DMS 273 (cell line): ENCODE data around the gene STAT1.
"Not testable (repeated sequence)": the region's sequence is repeated elsewhere in the genome, so short reads cannot be mapped to it uniquely, and the experiment has no call there.

Source experiments
- DNase-seq: peaks from one replicate; lab custom pipeline; 2025; ENCODE audit not compliant: unreplicated experiment; lab: John Stamatoyannopoulos, UW

STAT1 gene

DNA sequence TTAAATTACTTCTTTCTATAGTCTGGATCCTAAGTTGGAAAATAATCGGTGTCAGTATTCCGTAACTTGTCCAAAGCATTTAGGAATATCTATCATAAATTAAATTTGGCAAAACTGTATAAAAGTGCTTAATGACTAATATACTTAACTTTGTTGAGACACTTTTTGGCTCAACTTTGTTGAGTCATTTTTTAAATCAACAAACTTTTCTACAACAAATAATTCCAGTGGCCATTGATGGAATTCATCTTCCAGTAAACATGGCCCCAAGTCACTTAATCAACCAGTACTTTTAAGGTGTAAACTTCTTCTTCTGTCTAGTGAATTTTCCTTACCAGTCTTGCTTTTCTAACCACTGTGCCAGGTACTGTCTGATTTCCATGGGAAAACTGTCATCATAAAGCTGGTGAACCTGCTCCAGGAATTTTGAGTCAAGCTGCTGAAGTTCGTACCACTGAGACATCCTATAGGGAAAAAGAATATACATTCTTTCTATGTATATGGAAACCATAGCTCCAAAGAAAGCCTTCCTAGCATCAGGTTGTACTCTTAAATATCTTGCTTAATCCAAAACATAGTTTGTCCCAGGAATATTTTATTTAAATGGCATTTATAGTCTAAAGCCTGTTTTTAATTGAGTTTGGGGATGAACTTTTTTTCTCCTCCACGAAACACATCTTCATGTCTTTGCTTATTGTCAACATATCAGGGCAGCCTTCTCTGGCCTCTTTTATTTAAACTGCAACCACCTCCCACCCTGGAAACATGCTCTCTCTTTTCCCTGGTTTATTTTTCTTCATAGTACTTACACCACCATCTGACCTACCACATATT, 4.2 kb downstream of the STAT1 start:
- no peak for DNase-seq

DNA sequence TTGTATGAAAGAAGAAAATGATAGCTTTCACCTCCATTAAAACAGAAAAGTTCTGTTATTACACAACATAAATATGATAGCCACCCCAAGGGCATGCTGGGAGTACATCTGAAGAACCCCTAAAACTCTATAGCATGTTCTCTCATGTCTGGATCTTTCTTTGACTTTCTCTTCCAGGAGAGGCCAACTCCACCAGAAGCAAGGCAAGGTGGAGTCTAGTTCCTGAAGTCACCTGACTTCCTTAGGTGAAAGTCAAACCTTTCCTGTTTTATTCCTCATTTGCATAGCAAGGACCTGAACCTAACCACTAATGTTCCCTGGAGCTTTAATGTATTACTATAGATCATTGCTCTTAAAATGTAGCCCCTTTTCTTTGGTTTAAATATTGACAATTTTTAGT, 5.7 kb downstream of the STAT1 start:
- DNase-seq: no peak

DNA sequence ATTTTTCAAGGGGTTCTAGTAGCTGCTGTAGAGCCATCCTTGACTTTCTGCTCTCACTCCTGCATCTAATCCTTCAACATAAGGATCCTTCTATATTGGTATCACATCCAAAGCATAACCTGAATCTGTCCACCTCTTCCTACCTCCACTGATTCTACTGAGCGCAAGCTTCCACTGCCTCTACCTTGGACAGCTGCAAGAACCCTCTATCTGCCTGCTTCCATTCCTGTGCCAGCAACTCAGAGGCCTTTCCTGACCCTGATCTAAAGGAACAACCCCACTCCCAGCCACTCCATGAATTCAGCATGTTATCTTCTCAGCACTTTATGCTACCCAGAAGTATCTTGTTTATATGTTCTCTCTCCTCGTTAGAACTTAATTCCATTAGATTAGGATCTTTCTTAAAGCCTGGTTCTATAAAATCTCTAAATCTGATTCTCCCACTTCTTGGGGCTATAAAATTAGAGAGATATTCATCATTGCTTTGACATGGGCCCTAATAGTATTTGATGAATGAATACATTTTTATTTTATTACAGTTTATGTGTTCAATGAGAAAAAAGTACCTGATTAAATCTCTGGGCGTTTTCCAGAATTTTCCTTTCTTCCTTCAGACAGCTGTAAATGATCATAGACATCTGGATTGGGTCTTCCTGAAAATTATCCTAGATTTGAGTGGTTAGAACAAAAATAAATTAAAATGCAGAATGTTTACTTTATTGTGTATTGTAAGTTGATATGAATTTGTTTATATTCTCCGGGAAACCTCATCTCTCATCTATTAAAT, 6.8 kb downstream of the STAT1 start:
- no peak for DNase-seq

DNA sequence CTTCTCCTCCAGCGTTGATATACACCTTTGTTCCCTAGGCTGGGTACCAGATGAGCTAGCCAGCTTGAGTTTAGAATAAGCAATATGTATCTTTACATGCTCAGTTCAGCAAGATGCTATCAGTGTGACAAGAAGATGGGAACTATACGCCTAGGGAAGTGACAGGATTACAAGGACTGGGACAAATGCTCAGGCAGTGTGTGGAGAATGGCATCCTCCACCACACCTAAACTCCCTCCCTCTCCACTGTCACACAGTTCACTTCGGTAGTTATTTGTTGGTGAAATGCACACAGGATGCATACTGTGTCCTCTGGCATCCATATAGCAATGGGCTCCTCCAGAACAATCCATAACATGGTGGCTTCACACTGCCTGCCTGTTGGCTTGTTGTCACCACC, 7.7 kb downstream of the STAT1 start:
- DNase-seq: no peak

DNA sequence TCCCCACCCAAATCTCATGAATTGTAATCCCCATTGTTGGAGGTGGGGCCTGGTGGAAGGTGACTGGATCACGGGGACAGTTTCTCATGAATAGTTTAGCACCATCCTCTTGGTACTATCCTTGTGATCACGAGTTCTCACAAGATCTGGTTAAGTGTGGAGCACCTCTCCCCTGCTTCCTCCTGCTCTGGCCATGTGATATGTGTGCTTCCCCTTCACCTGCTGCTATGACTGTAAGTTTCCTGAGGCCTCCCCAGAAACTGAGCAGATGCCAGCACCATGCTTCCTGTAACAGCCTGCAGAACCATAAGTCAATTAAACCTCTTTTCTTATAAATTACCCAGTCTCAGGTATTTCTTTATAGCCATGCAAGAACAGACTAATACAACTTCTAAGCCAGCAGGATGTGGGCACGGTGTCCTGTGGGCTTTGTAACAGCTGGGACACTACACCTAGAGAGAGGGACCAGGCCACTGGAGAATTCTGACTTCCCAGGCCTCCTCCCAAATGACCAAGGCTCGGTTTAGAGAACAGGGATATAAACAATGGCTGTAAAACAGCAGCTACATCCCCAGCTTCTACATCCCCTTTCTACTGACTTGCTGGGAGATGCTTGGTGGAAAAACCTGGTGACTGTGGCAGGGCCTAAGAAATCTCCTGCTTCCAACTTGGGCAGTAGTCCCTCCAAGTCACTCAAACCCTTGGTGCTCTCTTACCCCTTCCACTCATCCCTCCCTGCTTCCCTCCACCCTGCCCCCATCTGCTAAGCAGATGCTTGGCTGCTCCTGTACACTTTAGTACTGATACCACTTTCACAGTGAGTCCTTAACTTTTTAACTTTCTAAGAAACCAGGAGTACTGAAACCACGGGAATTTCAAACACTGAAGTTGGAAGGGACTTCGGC, 10.3 kb downstream of the STAT1 start:
- no peak for DNase-seq

DNA sequence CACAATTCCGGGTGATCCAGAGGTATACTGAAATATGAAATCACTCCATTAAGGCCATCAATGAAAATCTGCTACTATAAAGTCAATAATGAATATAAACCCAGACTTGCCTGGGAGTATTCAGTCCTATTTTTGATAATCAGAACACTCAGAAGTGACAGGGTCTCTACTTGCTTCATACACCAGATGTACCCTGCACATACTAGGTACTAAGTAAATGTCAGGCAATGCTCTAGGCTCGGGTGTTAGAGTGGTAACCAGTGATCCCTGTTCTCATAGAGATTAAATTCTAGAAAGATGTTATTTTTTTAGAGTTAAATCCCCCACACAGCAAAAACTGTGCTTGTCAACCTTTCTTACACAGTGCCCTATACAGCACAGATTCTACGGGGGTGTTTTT, 12.3 kb downstream of the STAT1 start:
- DNase-seq: no peak

DNA sequence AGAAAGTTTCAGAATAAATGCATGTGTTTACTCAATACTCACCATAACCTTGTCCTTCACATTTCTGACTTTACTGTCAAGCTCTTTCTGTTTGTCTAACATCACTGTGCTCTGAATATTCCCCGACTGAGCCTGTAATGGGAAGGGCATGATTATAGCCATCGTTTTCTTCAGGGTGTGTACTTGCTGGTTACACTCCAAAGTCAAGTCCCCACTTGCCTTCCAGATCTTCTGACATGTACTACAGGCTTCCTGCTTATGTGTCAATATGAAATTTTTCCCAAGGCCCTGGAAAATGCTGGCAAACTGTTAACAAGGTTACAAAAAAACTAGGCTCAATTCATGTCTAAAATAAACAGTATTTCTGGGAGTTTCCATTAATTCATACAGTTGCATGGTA, 12.9 kb downstream of the STAT1 start:
- no peak for DNase-seq

DNA sequence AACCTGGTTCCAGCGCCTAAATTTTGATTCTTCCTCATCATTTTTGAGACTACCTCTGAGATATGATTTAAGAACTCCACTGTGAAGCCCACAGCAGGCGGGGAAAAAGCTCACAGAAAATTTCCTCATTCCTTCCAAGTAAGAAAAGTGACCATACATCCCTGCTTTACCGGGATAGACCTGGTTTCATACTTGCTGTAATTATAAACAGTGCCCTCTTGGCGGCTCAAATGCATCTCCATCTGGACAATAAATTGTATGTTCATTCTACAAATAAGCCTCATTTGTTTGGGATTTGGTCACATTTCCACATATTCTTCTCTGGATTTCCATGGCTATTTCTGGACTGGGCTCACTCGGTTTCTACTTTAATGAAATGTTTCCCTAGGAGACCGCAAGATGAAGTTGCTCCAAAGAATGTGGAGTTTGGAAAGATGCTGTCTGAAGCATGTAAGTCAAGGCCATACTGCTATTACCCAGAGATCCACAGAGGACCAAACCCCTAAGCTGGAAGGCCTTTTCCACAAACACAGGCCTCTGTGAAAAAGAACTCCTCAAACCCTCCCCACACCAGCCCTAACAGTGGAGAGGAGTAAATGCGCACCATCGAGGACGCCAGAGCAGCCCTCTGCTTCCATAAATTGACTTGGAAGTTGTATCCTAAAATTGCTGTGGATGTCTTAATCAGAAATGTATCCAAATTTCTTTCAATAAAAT, 13.9 kb downstream of the STAT1 start:
- no peak for DNase-seq

DNA sequence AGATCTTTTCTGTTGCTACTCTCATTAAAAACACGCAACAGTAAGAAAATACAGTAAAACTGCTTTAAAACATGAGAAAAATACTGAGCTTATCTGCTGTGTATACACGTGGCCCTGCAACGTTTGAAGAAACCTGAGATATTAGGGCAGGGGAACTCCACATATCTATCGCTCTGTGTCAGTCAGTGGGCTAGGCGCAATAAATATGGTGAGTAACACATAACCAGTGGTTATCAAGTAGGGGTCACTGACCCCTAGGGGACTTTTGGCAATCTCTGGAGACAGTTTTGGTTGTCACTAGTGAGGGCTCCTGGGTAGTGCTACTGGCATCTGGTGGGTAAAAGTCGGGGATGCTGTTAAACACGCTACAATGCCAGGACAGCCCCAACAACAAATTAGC, 14.9 kb downstream of the STAT1 start:
- DNase-seq: no peak

DNA sequence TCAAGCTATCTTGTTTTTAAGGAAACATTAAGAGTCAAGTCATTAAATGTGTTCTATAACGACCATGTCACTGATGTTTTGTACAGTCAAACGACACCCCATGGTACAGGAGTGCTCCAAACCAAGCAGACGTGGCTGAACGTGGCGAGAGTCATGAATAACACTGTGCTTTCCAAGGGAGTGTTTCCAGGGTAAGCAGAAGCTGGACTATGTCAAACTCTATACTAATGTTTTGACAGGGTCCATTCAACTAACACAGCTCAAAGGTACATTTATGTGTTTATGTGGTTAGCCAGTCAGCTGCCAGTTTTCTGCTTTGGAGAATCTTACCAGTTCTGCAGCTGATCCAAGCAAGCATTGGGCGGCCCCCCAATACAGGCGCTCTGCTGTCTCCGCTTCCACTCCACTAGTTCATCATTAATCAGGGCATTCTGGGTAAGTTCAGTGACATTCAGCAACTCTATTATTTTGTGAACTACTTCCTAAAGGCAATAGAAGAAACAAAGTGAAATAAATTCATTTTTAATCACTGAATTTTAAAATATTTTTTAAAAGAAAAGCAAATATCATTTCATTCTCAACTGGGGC, 16.4 kb downstream of the STAT1 start:
- DNase-seq: no peak

DNA sequence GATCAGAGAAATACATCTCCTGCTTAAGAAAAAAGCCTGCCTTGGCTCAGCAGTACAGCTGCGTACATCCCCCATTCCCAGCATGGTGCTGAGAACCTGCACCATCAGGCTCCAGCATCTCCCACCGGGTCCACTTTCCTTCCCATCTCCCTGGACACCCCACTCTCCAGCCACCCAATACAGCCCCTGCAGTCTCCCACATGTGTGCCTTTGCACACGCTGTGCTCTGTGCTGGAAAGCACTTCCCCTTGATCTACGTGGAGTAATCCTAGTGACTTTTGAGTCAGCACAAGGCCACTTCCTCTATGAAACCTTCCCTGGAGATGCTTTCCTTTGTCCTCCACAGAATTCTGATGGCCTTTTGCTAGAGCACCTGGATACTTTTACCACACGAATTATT, 17.0 kb downstream of the STAT1 start:
- no peak for DNase-seq

DNA sequence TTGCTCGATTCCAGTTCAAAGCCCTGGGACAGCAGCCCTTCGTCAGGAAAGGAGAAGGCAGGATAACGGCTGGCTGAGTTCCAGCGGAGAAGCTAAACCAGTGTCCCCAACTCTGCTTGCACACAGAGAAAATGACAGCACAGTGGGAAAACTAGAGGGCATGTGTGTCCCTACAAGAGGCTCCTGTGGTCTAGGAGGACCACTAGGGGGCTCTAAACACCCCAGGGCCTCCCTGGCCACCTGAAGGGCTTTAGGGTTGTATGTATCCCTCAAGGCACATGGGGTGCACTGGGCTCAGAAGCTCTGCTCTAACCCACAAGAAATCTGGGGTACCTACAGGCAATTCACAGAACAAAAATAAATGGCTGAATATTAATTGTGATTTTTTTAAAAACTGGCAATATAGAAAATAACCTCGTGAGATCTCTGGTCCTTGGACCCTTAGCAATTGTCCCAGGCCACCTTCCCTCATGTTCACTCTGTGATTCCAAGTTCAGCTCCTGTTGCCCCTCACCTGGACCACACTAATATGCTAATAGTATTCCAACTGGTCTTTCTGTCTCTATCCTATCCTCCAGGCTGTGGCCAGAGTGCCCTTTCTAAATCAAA, 17.5 kb downstream of the STAT1 start:
- peak; percentile 63 for DNase-seq

DNA sequence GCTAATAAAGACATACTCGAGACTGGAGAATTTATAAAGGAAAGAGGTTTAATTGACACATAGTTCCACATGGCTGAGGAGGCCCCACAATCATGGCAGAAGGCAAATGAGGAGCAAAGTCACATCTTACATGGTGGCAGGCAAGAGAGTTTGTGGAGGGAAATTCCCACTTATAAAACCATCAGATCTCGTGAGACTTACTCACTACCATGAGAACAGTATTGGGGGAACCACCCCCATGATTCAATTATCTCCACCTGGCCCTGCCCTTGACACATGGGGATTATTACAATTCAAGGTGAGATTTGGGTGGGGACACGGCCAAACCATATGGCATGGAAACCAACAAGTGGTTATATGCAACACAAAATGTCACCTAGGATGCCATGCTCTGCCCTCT, 18.7 kb downstream of the STAT1 start:
- DNase-seq: not testable (repeated sequence)

DNA sequence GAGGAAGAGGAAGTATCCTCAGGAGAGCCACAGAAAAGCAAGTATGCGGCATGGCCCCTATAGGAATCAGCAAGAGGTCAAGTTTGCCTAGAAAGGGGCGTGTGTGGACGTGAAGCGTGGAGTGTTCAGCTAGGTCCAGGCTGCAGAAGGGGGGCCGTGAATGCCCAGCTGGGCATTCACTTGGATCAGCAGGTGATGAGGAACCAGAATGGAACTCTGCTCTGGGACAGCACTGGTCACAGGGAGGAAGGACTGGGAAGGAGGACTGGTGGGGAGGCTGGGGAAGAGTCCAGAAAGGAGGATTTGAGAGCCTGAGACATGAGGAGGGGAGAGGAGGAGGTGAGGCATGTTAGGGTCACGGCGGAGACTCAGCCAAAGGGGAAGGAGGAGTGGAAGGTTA, 19.8 kb downstream of the STAT1 start:
- DNase-seq: no peak

DNA sequence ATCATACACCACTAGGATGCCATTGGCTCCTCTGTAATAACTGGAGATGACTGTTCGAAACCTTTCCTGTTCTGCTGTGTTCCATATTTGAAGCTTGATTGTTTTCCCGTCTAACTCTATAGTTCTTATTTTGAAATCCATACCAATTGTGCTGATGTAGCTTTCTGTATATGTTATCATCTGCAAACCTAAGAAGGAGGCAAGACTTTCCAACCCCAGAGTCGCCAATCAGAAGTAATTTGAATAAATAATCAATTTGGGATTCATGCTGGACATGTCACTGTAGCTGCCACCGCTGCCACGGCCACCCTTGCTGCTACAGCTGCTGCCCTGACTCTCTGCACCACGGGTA, 20.7 kb downstream of the STAT1 start:
- DNase-seq: no peak

DNA sequence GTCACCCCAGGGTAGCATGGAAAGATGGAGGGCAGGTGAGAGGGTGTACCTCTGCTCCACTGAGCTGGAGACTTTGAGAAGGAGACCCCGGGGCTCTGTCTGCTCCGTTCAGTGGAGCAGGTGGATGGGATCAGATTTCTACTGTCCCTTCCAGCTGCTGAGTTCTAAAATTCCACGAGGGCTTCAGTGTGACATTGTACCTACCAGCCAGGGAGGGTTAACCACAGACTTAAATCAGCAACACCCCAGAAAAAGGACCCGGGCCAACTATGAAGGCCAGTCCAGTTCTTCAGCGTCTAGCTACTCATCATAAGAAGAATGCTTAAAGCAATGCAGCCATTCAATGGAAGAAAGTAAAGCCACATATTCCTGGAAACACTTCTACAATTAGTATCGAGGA, 23.8 kb downstream of the STAT1 start:
- DNase-seq: no peak

DNA sequence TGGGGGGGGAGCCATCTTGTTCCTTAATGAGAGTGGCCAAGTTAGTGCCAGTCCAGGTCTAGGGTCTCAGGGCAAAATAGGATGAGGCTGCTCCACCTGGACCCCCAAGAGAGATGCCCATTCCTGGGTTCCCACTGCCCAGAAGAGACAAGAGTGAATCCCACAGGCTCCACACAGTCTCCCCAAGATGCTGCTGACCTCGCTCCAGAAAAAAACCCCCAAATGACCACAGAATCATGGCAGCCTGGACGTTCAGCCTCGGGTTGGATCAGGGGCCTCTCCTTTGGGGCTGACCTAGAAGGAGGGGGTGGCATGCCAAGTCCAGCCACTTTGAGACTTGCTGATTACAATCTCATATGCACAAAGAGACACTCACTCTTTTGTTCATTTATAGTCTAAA, 25.1 kb downstream of the STAT1 start:
- DNase-seq: no peak

DNA sequence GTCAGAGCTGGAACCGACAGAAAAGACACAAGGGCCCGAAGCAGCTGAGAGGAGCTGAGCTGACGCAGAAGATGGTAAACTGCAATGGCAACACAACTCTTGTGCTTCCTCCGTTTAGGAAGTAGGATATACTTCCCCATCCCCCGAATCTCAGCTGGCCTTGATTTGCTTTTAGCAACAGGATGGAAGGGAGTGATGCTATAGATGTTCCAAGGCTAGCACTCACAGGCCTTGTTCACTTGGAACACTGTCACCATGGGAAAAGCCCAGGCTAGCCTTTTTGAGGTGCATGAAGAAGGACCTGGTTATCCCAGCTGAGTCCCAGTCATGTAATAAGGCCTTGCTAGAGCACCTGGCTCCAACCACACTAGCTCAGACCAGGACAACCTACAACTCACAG, 26.0 kb downstream of the STAT1 start:
- no peak for DNase-seq

DNA sequence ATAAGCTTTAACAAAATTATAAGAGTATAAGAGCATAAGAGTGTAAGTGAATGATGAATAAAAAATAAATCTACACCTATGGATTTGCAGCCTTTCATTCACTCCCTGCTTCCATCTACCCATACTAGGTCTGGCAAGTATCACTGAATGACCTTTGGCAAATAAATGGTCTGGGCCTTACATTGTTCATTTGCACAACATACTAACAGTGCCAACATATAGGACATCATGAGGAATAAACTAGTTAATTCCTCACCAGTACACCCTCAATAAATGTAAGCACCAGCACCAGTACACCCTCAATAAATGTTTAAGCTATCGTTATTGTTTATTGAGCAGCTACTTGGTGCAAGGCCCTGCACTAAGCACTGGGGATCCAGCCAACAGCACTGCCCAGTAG, 26.9 kb downstream of the STAT1 start:
- no peak for DNase-seq
